ENCODE data around the gene NDUFB10.
A peak's percentile ranks its signal among the peaks of the same experiment; 100 is the strongest.

Gene NDUFB10

GRCh38 chr16:1972490-1972877, 13.1 kb downstream of the NDUFB10 start:
- DNase-seq (ENCODE audit: low spot score): peak; percentile 46

GRCh38 chr16:1973461-1974156, 14.3 kb downstream of the NDUFB10 start:
- TF ChIP-seq CTCF (IDR thresholded peaks at IDR 0.05; ENCODE audit: extremely low read depth, missing control alignments): no peak
- no peak for DNase-seq (ENCODE audit: low spot score)

More at GRCh38 chr16:1972490-1972877, 13.1 kb downstream of the NDUFB10 start:
- no peak for TF ChIP-seq CTCF (IDR thresholded peaks at IDR 0.05; ENCODE audit: extremely low read depth, missing control alignments)

GRCh38 chr16:1974157-1975070, 15.1 kb downstream of the NDUFB10 start:
- TF ChIP-seq CTCF (IDR thresholded peaks at IDR 0.05; ENCODE audit: extremely low read depth, missing control alignments): no peak
- no peak for DNase-seq (ENCODE audit: low spot score)

- TF ChIP-seq CTCF (IDR thresholded peaks at IDR 0.05; ENCODE audit: extremely low read depth, missing control alignments): no peak
Observed at GRCh38 chr16:1975432-1976215, 16.3 kb downstream of the NDUFB10 start.

GRCh38 chr16:1976216-1976520, 16.8 kb downstream of the NDUFB10 start:
- TF ChIP-seq CTCF (IDR thresholded peaks at IDR 0.05; ENCODE audit: extremely low read depth, missing control alignments): no peak
- DNase-seq (ENCODE audit: low spot score): no peak

More at GRCh38 chr16:1975432-1976215, 16.3 kb downstream of the NDUFB10 start:
- DNase-seq (ENCODE audit: low spot score): no peak

- DNase-seq (ENCODE audit: low spot score): no peak
- no peak for TF ChIP-seq CTCF (IDR thresholded peaks at IDR 0.05; ENCODE audit: extremely low read depth, missing control alignments)
Observed at GRCh38 chr16:1976951-1977874, 17.9 kb downstream of the NDUFB10 start.
